WTC11 (cell line): ENCODE data around the gene TBC1D14. TPM values are rescaled to one million over a fixed set of nuclear protein-coding genes. Genes with fewer than 3 reads are reported as not detected.
A peak's percentile ranks its signal among the peaks of the same experiment; 100 is the strongest.

Experiments used
- ATAC-seq: fragments of 200-7000 bp; cut with Tn5 transposase; 2 replicates; pipeline ENCODE4 v1.10.0; 2021; ENCODE audit warnings: mild to moderate bottlenecking, moderate library complexity
- CTCF ChIA-PET: fragments of 300-600 bp; sonication (Branson Sonifier 250); formaldehyde crosslinking; loops from one replicate; lab custom pipeline; 2021; ENCODE audit warnings: antibody characterized with exemption; lab: Charles Lee
- POLR2A ChIA-PET: fragments of 350-600 bp; sonication (Branson Sonifier 250); formaldehyde crosslinking; loops from one replicate; lab custom pipeline; 2021; ENCODE audit warnings: antibody characterized with exemption; lab: Charles Lee
- DNase-seq: peaks from one replicate; pipeline ENCODE4 v3.0.0; 2021; ENCODE audit warnings: low spot score
- H3K27ac Mint-ChIP-seq: 2 replicates; pipeline ENCODE4 v1.8.0; 2021; ENCODE audit warnings: mixed read lengths
- H3K27me3 Mint-ChIP-seq: 2 replicates; pipeline ENCODE4 v1.8.0; 2021; ENCODE audit warnings: low read depth, mild to moderate bottlenecking, moderate library complexity, mixed read lengths
- H3K36me3 Mint-ChIP-seq: 2 replicates; pipeline ENCODE4 v1.8.0; 2021; ENCODE audit warnings: mixed read lengths
- H3K4me1 Mint-ChIP-seq: 2 replicates; pipeline ENCODE4 v1.8.0; 2022; ENCODE audit warnings: mixed read lengths
- H3K4me3 Mint-ChIP-seq: 2 replicates; pipeline ENCODE4 v1.8.0; 2021; ENCODE audit warnings: mild to moderate bottlenecking, moderate library complexity, mixed read lengths
- H3K9me3 Mint-ChIP-seq: 2 replicates; pipeline ENCODE4 v1.8.0; 2021; ENCODE audit warnings: mixed read lengths
- JUN ChIP-seq: sonication (generic); formaldehyde crosslinking; IDR thresholded peaks from 2 replicates; pipeline ENCODE4 v1.8.0; 2023; ENCODE audit warnings: mild to moderate bottlenecking, missing genetic modification reagents
- NFE2L1 ChIP-seq: sonication (generic); formaldehyde crosslinking; IDR thresholded peaks from 2 replicates; pipeline ENCODE4 v1.8.1; 2023; ENCODE audit warnings: missing genetic modification reagents
- NR2C2 ChIP-seq: sonication (generic); formaldehyde crosslinking; IDR thresholded peaks from 2 replicates; pipeline ENCODE4 v1.8.0; 2022; ENCODE audit warnings: mild to moderate bottlenecking, missing genetic modification reagents
- NR3C1 ChIP-seq: sonication (generic); formaldehyde crosslinking; conservative IDR thresholded peaks from 2 replicates; pipeline ENCODE4 v1.8.1; 2023; ENCODE audit warnings: low read depth, mild to moderate bottlenecking, missing genetic modification reagents
- STAT6 ChIP-seq: sonication (generic); formaldehyde crosslinking; conservative IDR thresholded peaks from 2 replicates; pipeline ENCODE4 v1.8.1; 2023; ENCODE audit warnings: mild to moderate bottlenecking, low read depth, missing genetic modification reagents, moderate library complexity
- TCF7 ChIP-seq: sonication (generic); formaldehyde crosslinking; IDR thresholded peaks from 2 replicates; pipeline ENCODE4 v1.8.0; 2022; ENCODE audit warnings: mild to moderate bottlenecking, low read depth, missing genetic modification reagents, moderate library complexity
- ZNF138 ChIP-seq: sonication (generic); formaldehyde crosslinking; conservative IDR thresholded peaks from 2 replicates; pipeline ENCODE4 v1.8.1; 2022; ENCODE audit warnings: mild to moderate bottlenecking, moderate library complexity, missing genetic modification reagents
- ZNF317 ChIP-seq: sonication (generic); formaldehyde crosslinking; IDR thresholded peaks from 2 replicates; pipeline ENCODE4 v1.8.1; 2023; ENCODE audit warnings: low read depth, mild to moderate bottlenecking, moderate library complexity, missing genetic modification reagents, borderline replicate concordance
- total RNA-seq: library from RNA; stranded (reverse); gene quantifications from 3 replicates; pipeline ENCODE4 v1.2.3, GENCODE V29; 2021
- TF ChIP-seq, protein P1 (sequence below): sonication (generic); formaldehyde crosslinking; IDR thresholded peaks from 2 replicates; pipeline ENCODE4 v1.8.1; 2022; ENCODE audit warnings: missing genetic modification reagents, borderline replicate concordance
- TF ChIP-seq, protein P2 (sequence below): sonication (generic); formaldehyde crosslinking; IDR thresholded peaks from 2 replicates; pipeline ENCODE4 v1.8.1; 2022; ENCODE audit warnings: low read depth, mild to moderate bottlenecking, moderate library complexity, missing genetic modification reagents, borderline replicate concordance
- TF ChIP-seq, protein P3 (sequence below): sonication (generic); formaldehyde crosslinking; IDR thresholded peaks from 2 replicates; pipeline ENCODE4 v1.8.0; 2022; ENCODE audit warnings: missing genetic modification reagents
- TF ChIP-seq, protein P4 (sequence below): fragments of 250-450 bp; sonication (Bioruptor Pico); IDR thresholded peaks from 2 replicates; pipeline ENCODE4 v1.8.0; 2021; ENCODE audit warnings: mild to moderate bottlenecking
- TF ChIP-seq, protein P5 (sequence below): fragments of 250-450 bp; sonication (Bioruptor Pico); IDR thresholded peaks from 2 replicates; pipeline ENCODE4 v1.9.0; 2021; ENCODE audit warnings: mild to moderate bottlenecking
- TF ChIP-seq, protein P6 (sequence below): sonication (generic); formaldehyde crosslinking; IDR thresholded peaks from 2 replicates; pipeline ENCODE4 v1.8.1; 2023; ENCODE audit warnings: mild to moderate bottlenecking, missing genetic modification reagents, moderate library complexity

The TBC1D14 gene
- total RNA-seq, 1 experiment from 2014 or later = 45.1 TPM

DNA sequence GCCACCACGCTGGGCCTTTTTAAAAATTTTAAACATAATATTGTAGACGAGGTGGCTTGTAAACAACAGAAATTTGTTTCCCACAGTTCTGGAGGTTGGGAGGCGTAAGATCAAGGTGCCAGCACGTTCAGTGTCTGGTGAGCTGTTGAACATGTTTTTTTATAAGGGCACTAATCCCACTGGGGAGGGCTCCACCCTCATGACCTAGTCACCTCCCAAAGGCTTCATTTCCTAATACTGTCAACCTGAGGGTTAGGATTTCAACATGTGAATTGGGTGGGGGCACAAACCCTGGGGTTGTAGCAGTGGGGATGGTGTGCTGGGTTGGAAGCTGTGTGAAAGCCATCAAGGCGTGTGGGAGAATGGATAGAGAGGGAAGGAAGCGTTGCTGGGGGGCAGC is 27.6 kb downstream of the TBC1D14 start:
- H3K36me3 Mint-ChIP-seq = peaks cover 9% of the 10 kb centered on the region
- ATAC-seq = no peak
- DNase-seq = no peak
- ChIA-PET POLR2A (no interaction called here), CTCF (interaction anchor here (1.4 kb wide), 1 partner anchor 37 kb away, joined by 6 read pairs; no protein-coding TSS in a partner anchor)
- H3K4me3 Mint-ChIP-seq = no peak overlapping the region
- H3K27me3 Mint-ChIP-seq = no peaks in the 10 kb centered on the region
- TF ChIP-seq NR2C2 (CRISPR knock-in tag) = no peak
- TF ChIP-seq TCF7 (CRISPR knock-in tag) = no peak
- no peak for TF ChIP-seq NFE2L1 (CRISPR knock-in tag)
- TF ChIP-seq, protein P1, sequence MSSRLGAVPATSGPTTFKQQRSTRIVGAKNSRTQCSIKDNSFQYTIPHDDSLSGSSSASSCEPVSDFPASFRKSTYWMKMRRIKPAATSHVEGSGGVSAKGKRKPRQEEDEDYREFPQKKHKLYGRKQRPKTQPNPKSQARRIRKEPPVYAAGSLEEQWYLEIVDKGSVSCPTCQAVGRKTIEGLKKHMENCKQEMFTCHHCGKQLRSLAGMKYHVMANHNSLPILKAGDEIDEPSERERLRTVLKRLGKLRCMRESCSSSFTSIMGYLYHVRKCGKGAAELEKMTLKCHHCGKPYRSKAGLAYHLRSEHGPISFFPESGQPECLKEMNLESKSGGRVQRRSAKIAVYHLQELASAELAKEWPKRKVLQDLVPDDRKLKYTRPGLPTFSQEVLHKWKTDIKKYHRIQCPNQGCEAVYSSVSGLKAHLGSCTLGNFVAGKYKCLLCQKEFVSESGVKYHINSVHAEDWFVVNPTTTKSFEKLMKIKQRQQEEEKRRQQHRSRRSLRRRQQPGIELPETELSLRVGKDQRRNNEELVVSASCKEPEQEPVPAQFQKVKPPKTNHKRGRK (CRISPR knock-in tag) = no peak
- TF ChIP-seq NR3C1 (CRISPR knock-in tag) = no peak
- no peaks in the 10 kb centered on the region for H3K9me3 Mint-ChIP-seq
- H3K4me1 Mint-ChIP-seq = peaks cover 41% of the 10 kb centered on the region
- peak overlapping the region; percentile 32 for H3K27ac Mint-ChIP-seq

DNA sequence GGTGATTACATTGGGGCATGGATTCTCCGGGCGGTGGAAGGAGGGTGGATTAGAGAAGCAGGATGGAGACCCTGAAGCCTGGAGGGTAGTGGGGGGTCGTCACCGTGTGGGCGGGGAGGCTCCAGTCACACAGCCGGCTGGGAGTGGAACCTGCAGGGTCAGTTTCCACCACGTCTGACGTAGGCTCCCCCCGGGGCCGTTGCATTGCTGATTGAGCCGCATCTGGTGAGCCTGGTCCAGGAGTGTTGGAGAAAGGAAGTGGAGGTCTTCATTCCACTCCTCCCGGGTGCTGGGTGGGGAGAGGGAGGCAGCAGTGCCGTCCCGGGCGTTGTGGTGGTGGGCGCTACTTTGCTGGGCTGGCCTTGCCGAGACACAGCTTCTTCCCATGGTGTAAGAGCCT is 28.1 kb downstream of the TBC1D14 start:
- Mint-ChIP-seq H3K36me3 (peaks cover 8% of the 10 kb centered on the region), H3K27ac (peak overlapping the region; percentile 32), H3K27me3 (no peaks in the 10 kb centered on the region), H3K4me3 (no peak overlapping the region), H3K9me3 (no peaks in the 10 kb centered on the region), H3K4me1 (peaks cover 47% of the 10 kb centered on the region)
- no peak for DNase-seq
- ChIA-PET POLR2A (no interaction called here), CTCF (interaction anchor here (1.0 to 1.4 kb wide), 3 partner anchors 30 to 37 kb away, joined by 3 to 6 read pairs (median 4); no protein-coding TSS in a partner anchor)
- TF ChIP-seq STAT6 (no peak), NR3C1 (CRISPR knock-in tag) (no peak)
- TF ChIP-seq, protein P2, sequence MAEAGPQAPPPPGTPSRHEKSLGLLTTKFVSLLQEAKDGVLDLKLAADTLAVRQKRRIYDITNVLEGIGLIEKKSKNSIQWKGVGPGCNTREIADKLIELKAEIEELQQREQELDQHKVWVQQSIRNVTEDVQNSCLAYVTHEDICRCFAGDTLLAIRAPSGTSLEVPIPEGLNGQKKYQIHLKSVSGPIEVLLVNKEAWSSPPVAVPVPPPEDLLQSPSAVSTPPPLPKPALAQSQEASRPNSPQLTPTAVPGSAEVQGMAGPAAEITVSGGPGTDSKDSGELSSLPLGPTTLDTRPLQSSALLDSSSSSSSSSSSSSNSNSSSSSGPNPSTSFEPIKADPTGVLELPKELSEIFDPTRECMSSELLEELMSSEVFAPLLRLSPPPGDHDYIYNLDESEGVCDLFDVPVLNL (CRISPR knock-in tag) = no peak
- ATAC-seq = no peak

GRCh38 chr4:6938237-6938636 is 28.6 kb downstream of the TBC1D14 start:
- ATAC-seq (no peak), DNase-seq (no peak)
- Mint-ChIP-seq H3K4me3 (no peak overlapping the region), H3K4me1 (peaks cover 52% of the 10 kb centered on the region), H3K27me3 (no peaks in the 10 kb centered on the region), H3K36me3 (peaks cover 8% of the 10 kb centered on the region), H3K27ac (peak overlapping the region; percentile 59; the same call in 1 of the 2 replicates), H3K9me3 (no peaks in the 10 kb centered on the region)
- no peak for TF ChIP-seq JUN (CRISPR knock-in tag)
- POLR2A ChIA-PET = no interaction called here
- CTCF ChIA-PET = interaction anchor here (1.0 to 1.4 kb wide), 3 partner anchors 31 to 36 kb away, joined by 3 to 6 read pairs (median 4); no protein-coding TSS in a partner anchor

DNA sequence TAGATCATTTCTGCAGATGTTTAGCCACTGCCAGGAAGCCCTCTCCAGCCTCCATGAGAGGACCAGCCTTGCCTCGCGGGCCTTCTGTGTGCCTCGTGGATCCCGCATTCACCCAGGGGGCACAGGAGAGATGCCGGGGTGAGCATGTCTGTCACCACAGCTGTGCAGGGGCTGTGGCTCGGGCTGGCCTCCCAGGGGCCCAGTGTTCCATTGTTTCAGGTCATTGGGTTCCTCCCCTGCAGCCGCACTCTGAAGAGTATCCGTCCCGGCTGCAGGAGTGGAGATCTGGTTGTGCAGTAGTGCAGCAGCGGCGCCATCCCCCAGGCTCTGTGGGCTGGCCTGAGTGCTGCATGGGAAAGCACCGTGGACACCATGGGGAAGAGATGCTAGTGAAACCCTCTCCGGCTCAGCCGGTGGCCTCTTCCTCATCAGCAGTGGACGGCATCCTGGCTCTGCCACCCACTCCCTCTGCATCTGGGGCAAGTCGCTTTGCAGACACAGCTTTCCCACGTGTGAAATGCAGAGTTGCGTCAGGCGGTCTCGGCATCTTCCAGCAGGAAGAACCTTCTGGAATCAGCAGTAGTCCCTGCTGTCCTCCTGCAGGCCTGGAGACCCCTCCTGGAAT is 29.1 kb downstream of the TBC1D14 start:
- Mint-ChIP-seq H3K27ac (peak overlapping the region; percentile 59; the same call in 1 of the 2 replicates), H3K36me3 (peaks cover 4% of the 10 kb centered on the region), H3K4me1 (peaks cover 57% of the 10 kb centered on the region), H3K27me3 (no peaks in the 10 kb centered on the region), H3K4me3 (no peak overlapping the region), H3K9me3 (no peaks in the 10 kb centered on the region)
- DNase-seq = no peak
- CTCF ChIA-PET = interaction anchor here (1.4 kb wide), 2 partner anchors 34 to 36 kb away, joined by 4 to 6 read pairs; no protein-coding TSS in a partner anchor
- no peak for ATAC-seq
- POLR2A ChIA-PET = no interaction called here
- TF ChIP-seq NFE2L1 (CRISPR knock-in tag) (no peak), ZNF138 (CRISPR knock-in tag) (no peak), NR2C2 (CRISPR knock-in tag) (no peak), JUN (CRISPR knock-in tag) (no peak), ZNF317 (no peak)
- TF ChIP-seq, protein P3, sequence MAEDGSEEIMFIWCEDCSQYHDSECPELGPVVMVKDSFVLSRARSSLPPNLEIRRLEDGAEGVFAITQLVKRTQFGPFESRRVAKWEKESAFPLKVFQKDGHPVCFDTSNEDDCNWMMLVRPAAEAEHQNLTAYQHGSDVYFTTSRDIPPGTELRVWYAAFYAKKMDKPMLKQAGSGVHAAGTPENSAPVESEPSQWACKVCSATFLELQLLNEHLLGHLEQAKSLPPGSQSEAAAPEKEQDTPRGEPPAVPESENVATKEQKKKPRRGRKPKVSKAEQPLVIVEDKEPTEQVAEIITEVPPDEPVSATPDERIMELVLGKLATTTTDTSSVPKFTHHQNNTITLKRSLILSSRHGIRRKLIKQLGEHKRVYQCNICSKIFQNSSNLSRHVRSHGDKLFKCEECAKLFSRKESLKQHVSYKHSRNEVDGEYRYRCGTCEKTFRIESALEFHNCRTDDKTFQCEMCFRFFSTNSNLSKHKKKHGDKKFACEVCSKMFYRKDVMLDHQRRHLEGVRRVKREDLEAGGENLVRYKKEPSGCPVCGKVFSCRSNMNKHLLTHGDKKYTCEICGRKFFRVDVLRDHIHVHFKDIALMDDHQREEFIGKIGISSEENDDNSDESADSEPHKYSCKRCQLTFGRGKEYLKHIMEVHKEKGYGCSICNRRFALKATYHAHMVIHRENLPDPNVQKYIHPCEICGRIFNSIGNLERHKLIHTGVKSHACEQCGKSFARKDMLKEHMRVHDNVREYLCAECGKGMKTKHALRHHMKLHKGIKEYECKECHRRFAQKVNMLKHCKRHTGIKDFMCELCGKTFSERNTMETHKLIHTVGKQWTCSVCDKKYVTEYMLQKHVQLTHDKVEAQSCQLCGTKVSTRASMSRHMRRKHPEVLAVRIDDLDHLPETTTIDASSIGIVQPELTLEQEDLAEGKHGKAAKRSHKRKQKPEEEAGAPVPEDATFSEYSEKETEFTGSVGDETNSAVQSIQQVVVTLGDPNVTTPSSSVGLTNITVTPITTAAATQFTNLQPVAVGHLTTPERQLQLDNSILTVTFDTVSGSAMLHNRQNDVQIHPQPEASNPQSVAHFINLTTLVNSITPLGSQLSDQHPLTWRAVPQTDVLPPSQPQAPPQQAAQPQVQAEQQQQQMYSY (CRISPR knock-in tag) = no peak
- TF ChIP-seq, protein P4, sequence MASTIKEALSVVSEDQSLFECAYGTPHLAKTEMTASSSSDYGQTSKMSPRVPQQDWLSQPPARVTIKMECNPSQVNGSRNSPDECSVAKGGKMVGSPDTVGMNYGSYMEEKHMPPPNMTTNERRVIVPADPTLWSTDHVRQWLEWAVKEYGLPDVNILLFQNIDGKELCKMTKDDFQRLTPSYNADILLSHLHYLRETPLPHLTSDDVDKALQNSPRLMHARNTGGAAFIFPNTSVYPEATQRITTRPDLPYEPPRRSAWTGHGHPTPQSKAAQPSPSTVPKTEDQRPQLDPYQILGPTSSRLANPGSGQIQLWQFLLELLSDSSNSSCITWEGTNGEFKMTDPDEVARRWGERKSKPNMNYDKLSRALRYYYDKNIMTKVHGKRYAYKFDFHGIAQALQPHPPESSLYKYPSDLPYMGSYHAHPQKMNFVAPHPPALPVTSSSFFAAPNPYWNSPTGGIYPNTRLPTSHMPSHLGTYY (CRISPR knock-in tag) = no peak
- TF ChIP-seq, protein P5, sequence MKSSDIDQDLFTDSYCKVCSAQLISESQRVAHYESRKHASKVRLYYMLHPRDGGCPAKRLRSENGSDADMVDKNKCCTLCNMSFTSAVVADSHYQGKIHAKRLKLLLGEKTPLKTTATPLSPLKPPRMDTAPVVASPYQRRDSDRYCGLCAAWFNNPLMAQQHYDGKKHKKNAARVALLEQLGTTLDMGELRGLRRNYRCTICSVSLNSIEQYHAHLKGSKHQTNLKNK = no peak
- TF ChIP-seq, protein P6, sequence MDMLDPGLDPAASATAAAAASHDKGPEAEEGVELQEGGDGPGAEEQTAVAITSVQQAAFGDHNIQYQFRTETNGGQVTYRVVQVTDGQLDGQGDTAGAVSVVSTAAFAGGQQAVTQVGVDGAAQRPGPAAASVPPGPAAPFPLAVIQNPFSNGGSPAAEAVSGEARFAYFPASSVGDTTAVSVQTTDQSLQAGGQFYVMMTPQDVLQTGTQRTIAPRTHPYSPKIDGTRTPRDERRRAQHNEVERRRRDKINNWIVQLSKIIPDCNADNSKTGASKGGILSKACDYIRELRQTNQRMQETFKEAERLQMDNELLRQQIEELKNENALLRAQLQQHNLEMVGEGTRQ = no peak
